GOT3 (cell line): Measurements from ENCODE around the gene USB1.
"Not testable (repeated sequence)": the region's sequence is repeated elsewhere in the genome, so short reads cannot be mapped to it uniquely, and the experiment has no call there.

Experiments used
- DNase-seq: peaks from one replicate; lab custom pipeline; 2025; ENCODE audit warnings: mixed read lengths; lab: John Stamatoyannopoulos, UW

USB1 gene

GRCh38 chr16:57969451-57970123, 31.6 kb upstream of the USB1 start:
- DNase-seq: no peak

GRCh38 chr16:57970319-57970718, 30.9 kb upstream of the USB1 start:
- DNase-seq: no peak

GRCh38 chr16:57970970-57971369, 30.2 kb upstream of the USB1 start, which contains the start of gene CNGB1:
Gene CNGB1, minus strand, starts transcription at chr16:57971128. Its CDS starts 3,842 bp downstream, at chr16:57967286.
- no peak for DNase-seq

GRCh38 chr16:57971848-57972247, 29.4 kb upstream of the USB1 start:
- DNase-seq: no peak

- DNase-seq: no peak
Measured at GRCh38 chr16:57972306-57972705, 28.9 kb upstream of the USB1 start.

GRCh38 chr16:57976331-57976796, 24.8 kb upstream of the USB1 start:
- no peak for DNase-seq

- DNase-seq: no peak
Measured at GRCh38 chr16:57977418-57978069, 23.7 kb upstream of the USB1 start.

- DNase-seq: not testable (repeated sequence)
Measured at GRCh38 chr16:57978070-57978465, 23.1 kb upstream of the USB1 start.

- DNase-seq: no peak
Measured at GRCh38 chr16:57979006-57979585, 22.1 kb upstream of the USB1 start.

- no peak for DNase-seq
Measured at GRCh38 chr16:57981636-57982035, 19.6 kb upstream of the USB1 start.

GRCh38 chr16:57982385-57982784, 18.8 kb upstream of the USB1 start:
- no peak for DNase-seq

GRCh38 chr16:57984443-57985203, 16.6 kb upstream of the USB1 start:
- no peak for DNase-seq

GRCh38 chr16:57985204-57986181, 15.7 kb upstream of the USB1 start:
- no peak for DNase-seq

- DNase-seq: no peak
Measured at GRCh38 chr16:57986196-57986595, 15.0 kb upstream of the USB1 start.

- DNase-seq: no peak
Measured at GRCh38 chr16:57987441-57988177, 13.6 kb upstream of the USB1 start.

- no peak for DNase-seq
Measured at GRCh38 chr16:57988929-57989328, 12.3 kb upstream of the USB1 start.

- DNase-seq: no peak
Measured at GRCh38 chr16:57991551-57992059, 9.6 kb upstream of the USB1 start.

GRCh38 chr16:57992084-57992483, 9.1 kb upstream of the USB1 start:
- no peak for DNase-seq

GRCh38 chr16:57993438-57993837, 7.8 kb upstream of the USB1 start:
- DNase-seq: no peak

- DNase-seq: no peak
Measured at GRCh38 chr16:57993897-57994296, 7.3 kb upstream of the USB1 start.
